Measurements from ENCODE around the gene CARD6.
A peak's percentile ranks its signal among the peaks of the same experiment; 100 is the strongest.
"Not testable (repeated sequence)": the region's sequence is repeated elsewhere in the genome, so short reads cannot be mapped to it uniquely, and the experiment has no call there.

CARD6 gene

GRCh38 chr5:40841068-40841805, at the start of gene CARD6:
Gene CARD6 (plus strand): TSS chr5:40841367. CDS start chr5:40841383, 16 bp downstream.
- no peak for FAIRE-seq

GRCh38 chr5:40791715-40792139, 49.4 kb upstream of the CARD6 start:
- no peak for FAIRE-seq

- FAIRE-seq = not testable (repeated sequence)
Measured at GRCh38 chr5:40792691-40793090, 48.5 kb upstream of the CARD6 start.

GRCh38 chr5:40794340-40794739, 46.8 kb upstream of the CARD6 start:
- FAIRE-seq = not testable (repeated sequence)

- FAIRE-seq = not testable (repeated sequence)
Measured at GRCh38 chr5:40794877-40795276, 46.3 kb upstream of the CARD6 start.

GRCh38 chr5:40796487-40796889, 44.7 kb upstream of the CARD6 start:
- no peak for FAIRE-seq

- no peak for FAIRE-seq
Measured at GRCh38 chr5:40797273-40798011, 43.7 kb upstream of the CARD6 start.

- FAIRE-seq = no peak
Measured at GRCh38 chr5:40798012-40798800, 43.0 kb upstream of the CARD6 start, which contains the start of gene PRKAA1. Gene PRKAA1 (minus strand): TSS chr5:40798374. CDS start chr5:40798189, 185 bp downstream.

GRCh38 chr5:40798801-40799210, 42.4 kb upstream of the CARD6 start:
- no peak for FAIRE-seq

- no peak for FAIRE-seq
Measured at GRCh38 chr5:40799258-40799657, 41.9 kb upstream of the CARD6 start.

- no peak for FAIRE-seq
Measured at GRCh38 chr5:40801771-40802562, 39.2 kb upstream of the CARD6 start.

- no peak for FAIRE-seq
Measured at GRCh38 chr5:40812125-40812524, 29.0 kb upstream of the CARD6 start.

- no peak for FAIRE-seq
Measured at GRCh38 chr5:40813698-40814281, 27.4 kb upstream of the CARD6 start.

GRCh38 chr5:40823459-40823858, 17.7 kb upstream of the CARD6 start:
- peak; percentile 89 for FAIRE-seq

GRCh38 chr5:40825461-40826043, 15.6 kb upstream of the CARD6 start:
- peak; percentile 86 for FAIRE-seq

- peak; percentile 21 for FAIRE-seq
Measured at GRCh38 chr5:40826489-40827187, 14.5 kb upstream of the CARD6 start.

GRCh38 chr5:40827188-40827977, 13.8 kb upstream of the CARD6 start:
- no peak for FAIRE-seq

- FAIRE-seq = no peak
Measured at GRCh38 chr5:40828021-40828631, 13.0 kb upstream of the CARD6 start.

Measured in G401.6 (cell line).